Transverse colon (tissue), 3 donors: ENCODE results near the gene FOLH1.
"Not testable (repeated sequence)": the region's sequence is repeated elsewhere in the genome, so short reads cannot be mapped to it uniquely, and the experiment has no call there.

Experiments
- POLR2A ChIP-seq: fragments of 450-650 bp; IDR thresholded peaks from one replicate; pipeline ENCODE4 v1.6.1; 2016; ENCODE audit warnings: antibody characterized with exemption, mild to moderate bottlenecking, moderate library complexity
- TF ChIP-seq, protein P1 (sequence below), 5 experiments: fragments of 200-600 bp in 3 of 5; fragments of 450-650 bp in 2 of 5; sonication (generic) in 3 of 5; IDR thresholded peaks; 1 replicate in 2 of 5; 2 replicates in 3 of 5; pipeline ENCODE4 v1.5.1; 2016 to 2017; ENCODE audit warnings: antibody characterized with exemption in 5 of 5, inconsistent platforms in 3 of 5, mild to moderate bottlenecking in 2 of 5, moderate library complexity in 1 of 5

DNA sequence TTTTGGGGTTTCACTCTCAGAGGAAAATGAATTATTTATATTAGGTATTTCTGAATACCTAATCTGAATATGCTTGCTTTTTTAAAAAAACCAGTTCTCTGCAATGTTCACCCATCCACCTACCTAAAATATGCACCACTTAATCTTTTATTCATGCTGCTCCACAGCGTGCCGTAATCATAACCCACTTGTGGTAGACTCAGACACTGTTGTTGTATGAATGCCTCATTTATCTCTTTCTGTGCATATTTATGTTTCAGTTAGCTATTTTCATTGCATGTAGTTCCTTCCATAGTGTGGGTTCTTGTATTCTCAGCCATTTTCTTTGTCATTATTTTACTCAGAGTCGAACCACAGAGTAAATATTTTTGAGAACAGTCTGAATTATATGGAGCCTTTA is 21.6 kb upstream of the FOLH1 start:
- TF ChIP-seq, protein P1, sequence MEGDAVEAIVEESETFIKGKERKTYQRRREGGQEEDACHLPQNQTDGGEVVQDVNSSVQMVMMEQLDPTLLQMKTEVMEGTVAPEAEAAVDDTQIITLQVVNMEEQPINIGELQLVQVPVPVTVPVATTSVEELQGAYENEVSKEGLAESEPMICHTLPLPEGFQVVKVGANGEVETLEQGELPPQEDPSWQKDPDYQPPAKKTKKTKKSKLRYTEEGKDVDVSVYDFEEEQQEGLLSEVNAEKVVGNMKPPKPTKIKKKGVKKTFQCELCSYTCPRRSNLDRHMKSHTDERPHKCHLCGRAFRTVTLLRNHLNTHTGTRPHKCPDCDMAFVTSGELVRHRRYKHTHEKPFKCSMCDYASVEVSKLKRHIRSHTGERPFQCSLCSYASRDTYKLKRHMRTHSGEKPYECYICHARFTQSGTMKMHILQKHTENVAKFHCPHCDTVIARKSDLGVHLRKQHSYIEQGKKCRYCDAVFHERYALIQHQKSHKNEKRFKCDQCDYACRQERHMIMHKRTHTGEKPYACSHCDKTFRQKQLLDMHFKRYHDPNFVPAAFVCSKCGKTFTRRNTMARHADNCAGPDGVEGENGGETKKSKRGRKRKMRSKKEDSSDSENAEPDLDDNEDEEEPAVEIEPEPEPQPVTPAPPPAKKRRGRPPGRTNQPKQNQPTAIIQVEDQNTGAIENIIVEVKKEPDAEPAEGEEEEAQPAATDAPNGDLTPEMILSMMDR (IDR thresholded peaks at IDR 0.05), result not testable (repeated sequence)
- not testable (repeated sequence) for TF ChIP-seq POLR2A
